NCI-H82 treated with DMSO at 0.1 percent for 48 hours (cell line): ENCODE results near the gene RALGAPA2.

Experiments
- DNase-seq: peaks from one replicate; lab custom pipeline; 2025; ENCODE audit not compliant: unreplicated experiment; lab: John Stamatoyannopoulos, UW

RALGAPA2 gene

GRCh38 chr20:20412750-20413149, 299.7 kb downstream of the RALGAPA2 start:
- no peak for DNase-seq

GRCh38 chr20:20411836-20412235, 300.6 kb downstream of the RALGAPA2 start:
- DNase-seq: no peak

GRCh38 chr20:20411402-20411801, 301.0 kb downstream of the RALGAPA2 start:
- DNase-seq: no peak

GRCh38 chr20:20410678-20411077, 301.8 kb downstream of the RALGAPA2 start:
- DNase-seq: peak; percentile 87

- no peak for DNase-seq
Measured at GRCh38 chr20:20409331-20409730, 303.1 kb downstream of the RALGAPA2 start.

- peak; percentile 54 for DNase-seq
Measured at GRCh38 chr20:20407891-20408805, 304.3 kb downstream of the RALGAPA2 start.

- DNase-seq: no peak
Measured at GRCh38 chr20:20406306-20406705, 306.1 kb downstream of the RALGAPA2 start.

- DNase-seq: no peak
Measured at GRCh38 chr20:20405623-20406022, 306.8 kb downstream of the RALGAPA2 start.

- DNase-seq: no peak
Measured at GRCh38 chr20:20404633-20405032, 307.8 kb downstream of the RALGAPA2 start.

- DNase-seq: no peak
Measured at GRCh38 chr20:20401991-20402390, 310.5 kb downstream of the RALGAPA2 start.

GRCh38 chr20:20399531-20400500, 312.6 kb downstream of the RALGAPA2 start:
- no peak for DNase-seq

GRCh38 chr20:20398123-20398522, 314.3 kb downstream of the RALGAPA2 start:
- no peak for DNase-seq

GRCh38 chr20:20396794-20397193, 315.6 kb downstream of the RALGAPA2 start:
- no peak for DNase-seq

- no peak for DNase-seq
Measured at GRCh38 chr20:20395903-20396568, 316.4 kb downstream of the RALGAPA2 start.

GRCh38 chr20:20395087-20395486, 317.4 kb downstream of the RALGAPA2 start:
- no peak for DNase-seq

- no peak for DNase-seq
Measured at GRCh38 chr20:20393207-20394120, 319.0 kb downstream of the RALGAPA2 start.

GRCh38 chr20:20391766-20392165, 320.7 kb downstream of the RALGAPA2 start:
- DNase-seq: no peak

- DNase-seq: no peak
Measured at GRCh38 chr20:20391115-20391514, 321.3 kb downstream of the RALGAPA2 start.

- DNase-seq: no peak
Measured at GRCh38 chr20:20390393-20390792, 322.1 kb downstream of the RALGAPA2 start.

GRCh38 chr20:20386192-20386591, 326.3 kb downstream of the RALGAPA2 start:
- DNase-seq: no peak
